Transverse colon (tissue), 4 donors: ENCODE results near the gene SNRNP48.

Experiments used
- EP300 ChIP-seq: sonication (generic); formaldehyde crosslinking; IDR thresholded peaks from one replicate; pipeline ENCODE4 v1.6.1; 2017; ENCODE audit warnings: antibody characterized with exemption, low read depth
- POLR2A ChIP-seq: fragments of 450-650 bp; IDR thresholded peaks from one replicate; pipeline ENCODE4 v1.6.1; 2016; ENCODE audit warnings: antibody characterized with exemption, mild to moderate bottlenecking, moderate library complexity
- POLR2AphosphoS5 ChIP-seq, 3 donors: sonication (generic); formaldehyde crosslinking; IDR thresholded peaks; one replicate each; pipeline ENCODE4 v1.6.1; 2016; ENCODE audit warnings: antibody characterized with exemption in 3 of 3
- TF ChIP-seq, protein P1 (sequence below), 5 experiments: fragments of 200-600 bp in 3 of 5; fragments of 450-650 bp in 2 of 5; sonication (generic) in 3 of 5; IDR thresholded peaks; 1 replicate in 2 of 5; 2 replicates in 3 of 5; pipeline ENCODE4 v1.5.1; 2016 to 2017; ENCODE audit warnings: antibody characterized with exemption in 5 of 5, inconsistent platforms in 3 of 5, mild to moderate bottlenecking in 2 of 5, moderate library complexity in 1 of 5

DNA sequence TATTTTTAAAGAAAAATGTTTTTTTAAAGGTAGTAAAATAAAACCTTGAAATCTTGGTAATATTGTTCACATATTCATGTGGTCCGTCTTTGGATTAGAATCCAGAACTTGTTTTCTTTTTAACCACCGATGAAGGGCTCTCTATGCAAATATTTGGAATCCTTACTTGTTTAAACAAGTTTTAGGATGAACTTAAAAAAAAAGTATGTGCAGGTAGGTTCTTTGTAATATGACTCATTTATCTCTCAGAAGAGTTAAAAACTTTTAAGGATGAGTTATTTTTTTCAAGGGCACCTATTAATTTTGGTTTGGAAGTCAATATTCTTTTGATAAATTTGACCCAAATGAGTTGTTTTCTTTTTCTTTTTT, 39.6 kb upstream of the SNRNP48 start:
- TF ChIP-seq, protein P1, sequence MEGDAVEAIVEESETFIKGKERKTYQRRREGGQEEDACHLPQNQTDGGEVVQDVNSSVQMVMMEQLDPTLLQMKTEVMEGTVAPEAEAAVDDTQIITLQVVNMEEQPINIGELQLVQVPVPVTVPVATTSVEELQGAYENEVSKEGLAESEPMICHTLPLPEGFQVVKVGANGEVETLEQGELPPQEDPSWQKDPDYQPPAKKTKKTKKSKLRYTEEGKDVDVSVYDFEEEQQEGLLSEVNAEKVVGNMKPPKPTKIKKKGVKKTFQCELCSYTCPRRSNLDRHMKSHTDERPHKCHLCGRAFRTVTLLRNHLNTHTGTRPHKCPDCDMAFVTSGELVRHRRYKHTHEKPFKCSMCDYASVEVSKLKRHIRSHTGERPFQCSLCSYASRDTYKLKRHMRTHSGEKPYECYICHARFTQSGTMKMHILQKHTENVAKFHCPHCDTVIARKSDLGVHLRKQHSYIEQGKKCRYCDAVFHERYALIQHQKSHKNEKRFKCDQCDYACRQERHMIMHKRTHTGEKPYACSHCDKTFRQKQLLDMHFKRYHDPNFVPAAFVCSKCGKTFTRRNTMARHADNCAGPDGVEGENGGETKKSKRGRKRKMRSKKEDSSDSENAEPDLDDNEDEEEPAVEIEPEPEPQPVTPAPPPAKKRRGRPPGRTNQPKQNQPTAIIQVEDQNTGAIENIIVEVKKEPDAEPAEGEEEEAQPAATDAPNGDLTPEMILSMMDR (IDR thresholded peaks at IDR 0.05), result no peak
- no peak for TF ChIP-seq POLR2A
- no peak for TF ChIP-seq POLR2AphosphoS5 (IDR thresholded peaks at IDR 0.05)
- no peak for TF ChIP-seq EP300
